K562 (cell line): ENCODE measurements around the gene ADAMTS14. TPM values are rescaled to one million over a fixed set of nuclear protein-coding genes. Genes with fewer than 3 reads are reported as not detected.

Source experiments
- ATAC-seq: fragments of 200-7000 bp; cut with Tn5 transposase; 3 replicates; pipeline ENCODE4 v1.9.1; 2020; ENCODE audit warnings: moderate library complexity
- BruUV-seq: library from RNA; stranded (reverse); fragments of 400-500 nt; replicated peaks from 2 replicates; lab custom pipeline; 2021; lab: Mats Ljungman, UMichigan
- CTCF ChIA-PET: fragments of 300-600 bp; formaldehyde crosslinking; extraction: SDS; loops from one replicate; lab custom pipeline; 2021; ENCODE audit warnings: low intra/inter-chr PET ratio; lab: Yijun Ruan, JAX
- POLR2A ChIA-PET: fragments of 300-600, 350-650 bp; sonication (Branson Sonifier 250); formaldehyde crosslinking; extraction: SDS; loops from one replicate; lab custom pipeline; 2021; ENCODE audit warnings: antibody characterized with exemption, inconsistent platforms; lab: Yijun Ruan, JAX
- DNase-seq, 4 experiments: peaks; one replicate each; pipeline versions ENCODE4 v3.0.0 to v3.0.0-alpha.2; 2011 to 2018; ENCODE audit warnings: low spot score in 3 of 4, mixed read lengths in 3 of 4; ENCODE audit errors: extremely low read depth in 1 of 4
- FAIRE-seq: peaks from 2 replicates; lab custom pipeline; 2011; peaks lifted over from hg19 to GRCh38; lab: Jason Lieb, UNC
- H2AFZ ChIP-seq: 2 replicates; pipeline ENCODE4 v1.6.0; 2011; ENCODE audit warnings: low read depth, low read length, control low read depth, inconsistent platforms
- H3K27ac ChIP-seq: fragments of 200-600 bp; 3 replicates; pipeline ENCODE4 v1.8.0; 2011; ENCODE audit warnings: low read depth, mild to moderate bottlenecking, control low read depth, inconsistent platforms, low read length, moderate library complexity, mixed read lengths; ENCODE audit errors: extremely low read depth
- H3K27me3 ChIP-seq, 2 experiments: fragments of 300-600 bp in 1 of 2; 2 replicates in 1 of 2; 3 replicates in 1 of 2; pipeline versions ENCODE4 v1.6.0 to v1.8.0; 2011; ENCODE audit warnings: inconsistent platforms in 2 of 2, low read length in 2 of 2, mild to moderate bottlenecking in 1 of 2, mixed read lengths in 1 of 2, moderate library complexity in 1 of 2; ENCODE audit not compliant: control insufficient read depth in 2 of 2, insufficient read depth in 2 of 2
- H3K36me3 ChIP-seq: fragments of 300-600 bp; 3 replicates; pipeline ENCODE4 v1.8.0; 2011; ENCODE audit warnings: mild to moderate bottlenecking, low read length, inconsistent platforms; ENCODE audit not compliant: control insufficient read depth, insufficient read depth
- H3K4me1 ChIP-seq, 2 experiments: fragments of 200-600 bp in 1 of 2; replicated peaks in 1 of 2; 2 replicates in 1 of 2; 3 replicates in 1 of 2; pipeline versions ENCODE4 v1.5.1 to v1.8.0; 2011; ENCODE audit warnings: inconsistent platforms in 2 of 2, low read length in 2 of 2, mild to moderate bottlenecking in 1 of 2, mixed read lengths in 1 of 2, moderate library complexity in 1 of 2; ENCODE audit not compliant: control insufficient read depth in 2 of 2, insufficient read depth in 2 of 2
- H3K4me2 ChIP-seq: 2 replicates; pipeline ENCODE4 v1.6.1; 2011; ENCODE audit warnings: low read length, control low read depth, inconsistent platforms, mixed read lengths; ENCODE audit not compliant: insufficient read depth
- H3K4me3 ChIP-seq: fragments of 200-600 bp; sonication (generic), shearing (Covaris generic); 2 replicates; pipeline ENCODE4 v1.5.1; 2016; ENCODE audit warnings: control low read depth, inconsistent platforms
- H3K79me2 ChIP-seq: fragments of 200-600 bp; 3 replicates; pipeline ENCODE4 v1.8.0; 2011; ENCODE audit warnings: low read length, inconsistent platforms; ENCODE audit not compliant: control insufficient read depth, insufficient read depth
- H3K9ac ChIP-seq, 2 experiments: 2 replicates each; pipeline versions ENCODE4 v1.6.0 to v1.6.1; 2011; ENCODE audit warnings: low read depth in 2 of 2, low read length in 2 of 2, control low read depth in 1 of 2, inconsistent platforms in 1 of 2, mild to moderate bottlenecking in 1 of 2, mixed read lengths in 1 of 2; ENCODE audit not compliant: insufficient read depth in 1 of 2
- H3K9me1 ChIP-seq: one replicate; pipeline ENCODE4 v1.6.0; 2011; ENCODE audit warnings: inconsistent platforms, mild to moderate bottlenecking, low read length, moderate library complexity; ENCODE audit not compliant: control insufficient read depth, insufficient read depth
- H3K9me3 ChIP-seq: replicated peaks from 2 replicates; pipeline ENCODE4 v1.5.1; 2011; ENCODE audit warnings: low read depth, low read length, inconsistent platforms; ENCODE audit not compliant: control insufficient read depth, insufficient read depth
- H4K20me1 ChIP-seq: replicated peaks from 2 replicates; pipeline ENCODE4 v1.6.1; 2011; ENCODE audit warnings: low read length, inconsistent platforms, mixed read lengths; ENCODE audit not compliant: control insufficient read depth, insufficient read depth
- FOXP1 ChIP-seq: sonication (generic); formaldehyde crosslinking; IDR thresholded peaks from 2 replicates; pipeline ENCODE4 v1.8.0; 2022; ENCODE audit warnings: mild to moderate bottlenecking, missing genetic modification reagents
- SMARCA5 ChIP-seq: fragments of 450-650 bp; IDR thresholded peaks from 2 replicates; pipeline ENCODE4 v1.6.1; 2016
- TSC22D4 ChIP-seq: fragments of 450-650 bp; IDR thresholded peaks from 2 replicates; pipeline ENCODE4 v1.6.1; 2016; ENCODE audit warnings: missing genetic modification characterization, missing biosample characterization, control low read depth
- ZBTB7A ChIP-seq: IDR thresholded peaks from 2 replicates; pipeline ENCODE4 v1.6.1; 2011; ENCODE audit warnings: low read depth, mild to moderate bottlenecking, low read length, moderate library complexity, borderline replicate concordance; ENCODE audit not compliant: control insufficient read depth
- WGBS: fragments of 100-300 bp; shearing (Covaris generic); methylation state at CpG from one replicate; pipeline ENCODE4 v1.1.6; 2016; ENCODE audit warnings: low coverage, mixed read lengths; ENCODE audit not compliant: insufficient coverage; ENCODE audit errors: missing lambda C conversion rate; 5-methylcytosine and 5-hydroxymethylcytosine counted together
- in situ Hi-C: fragments of 300-500 bp; cut with MboI; formaldehyde crosslinking; loops from 4 replicates; pipeline ENCODE4 v1.15.0; 2018; ENCODE audit warnings: inconsistent platforms, mixed read lengths
- intact Hi-C: fragments of 100-400 bp; cut with micrococcal nuclease; formaldehyde crosslinking; loops from 2 replicates; pipeline ENCODE4 v1.14.2; 2022
- polyA plus RNA-seq, 8 experiments: library from polyadenylated mRNA; depleted of rRNA in 4 of 8; stranded (reverse) in 5 of 8; unstranded in 3 of 8; fragments of >200 nt; fragmentation: Nextera tagmentation in 2 of 8; fragmentation: Illumina TruSeq in 1 of 8; extraction: Ambion mirVana in 2 of 8; extraction: Trizol in 1 of 8; gene quantifications; 2 replicates each; pipeline versions ENCODE4 v1.2.1 to v1.2.3, GENCODE V29; 2011 to 2014; ENCODE audit warnings: inconsistent platforms in 1 of 8, missing spikeins in 1 of 8
- total RNA-seq, 7 experiments: library from RNA; depleted of rRNA in 6 of 7; stranded (reverse); fragments of >200 nt in 6 of 7; fragmentation: Illumina TruSeq in 2 of 7; extraction: Trizol in 2 of 7; gene quantifications; 2 replicates each; pipeline versions ENCODE4 v1.2.1 to v1.2.3, GENCODE V29; 2011 to 2021; ENCODE audit warnings: low replicate concordance in 1 of 7
- TF ChIP-seq, protein P1 (sequence below): fragments of 450-650 bp; IDR thresholded peaks from 2 replicates; pipeline ENCODE4 v1.6.1; 2016

ADAMTS14 gene
- total and polyA plus RNA-seq, 9 of the 15 experiments (the other 6 are each of a cell fraction or from before 2014, with no cell fraction given): 0.04 to 37.4 (median 15.9) TPM

DNA sequence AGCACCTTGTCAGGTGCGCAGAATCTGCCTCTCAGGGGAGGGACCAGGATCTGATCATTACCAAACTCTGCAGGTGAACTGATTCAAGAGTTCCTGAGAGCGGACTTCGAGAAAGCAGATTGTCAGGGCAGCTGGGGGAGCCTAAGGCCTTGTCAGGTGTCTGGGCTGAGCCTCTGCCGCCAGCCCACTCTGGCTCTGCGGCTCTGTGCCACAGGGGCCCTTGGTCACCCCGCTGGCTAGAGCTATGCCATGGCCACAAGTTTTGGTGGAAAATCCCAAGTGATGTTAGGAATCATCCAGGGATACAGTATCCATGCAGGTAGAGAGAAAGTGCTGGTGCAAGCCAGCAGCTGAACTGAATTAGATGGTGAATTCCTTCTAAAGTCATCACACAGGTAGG, 4.2 kb downstream of the ADAMTS14 start:
- Histone ChIP-seq H4K20me1 (no peaks in the 10 kb centered on the region), H2AFZ (no peak overlapping the region), H3K9me3 (no peaks in the 10 kb centered on the region), H3K79me2 (peaks cover 91% of the 10 kb centered on the region), H3K36me3 (peaks cover 62% of the 10 kb centered on the region), H3K27ac (no peak overlapping the region), H3K4me3 (no peak overlapping the region), H3K9ac (peak overlapping the region in 1 of 2 experiments; percentile 80; a peak in 2 of 4 replicates), H3K4me1 (peaks cover 67 to 73% of the 10 kb centered on the region in 2 experiments), H3K9me1 (no peaks in the 10 kb centered on the region), H3K27me3 (no peaks in the 10 kb centered on the region), H3K4me2 (peak overlapping the region; percentile 49; the same call in 1 of the 2 replicates)
- no peak for DNase-seq
- ChIA-PET CTCF (no interaction called here), POLR2A (interaction anchor here (1.1 to 2.2 kb wide), 5 partner anchors 9 to 84 kb away, joined by 3 to 9 read pairs (median 6); no protein-coding TSS in a partner anchor)
- BruUV-seq: no TSS peak
- in situ Hi-C loops (no loop called here), intact Hi-C loops (no loop called here)
- no peak for FAIRE-seq
- no peak for ATAC-seq
- WGBS: 92% methylated on average over 6 of the region's 6 CpGs
- TF ChIP-seq, protein P1, sequence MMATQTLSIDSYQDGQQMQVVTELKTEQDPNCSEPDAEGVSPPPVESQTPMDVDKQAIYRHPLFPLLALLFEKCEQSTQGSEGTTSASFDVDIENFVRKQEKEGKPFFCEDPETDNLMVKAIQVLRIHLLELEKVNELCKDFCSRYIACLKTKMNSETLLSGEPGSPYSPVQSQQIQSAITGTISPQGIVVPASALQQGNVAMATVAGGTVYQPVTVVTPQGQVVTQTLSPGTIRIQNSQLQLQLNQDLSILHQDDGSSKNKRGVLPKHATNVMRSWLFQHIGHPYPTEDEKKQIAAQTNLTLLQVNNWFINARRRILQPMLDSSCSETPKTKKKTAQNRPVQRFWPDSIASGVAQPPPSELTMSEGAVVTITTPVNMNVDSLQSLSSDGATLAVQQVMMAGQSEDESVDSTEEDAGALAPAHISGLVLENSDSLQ: no peak
- TF ChIP-seq FOXP1: no peak
- TF ChIP-seq SMARCA5: no peak

DNA sequence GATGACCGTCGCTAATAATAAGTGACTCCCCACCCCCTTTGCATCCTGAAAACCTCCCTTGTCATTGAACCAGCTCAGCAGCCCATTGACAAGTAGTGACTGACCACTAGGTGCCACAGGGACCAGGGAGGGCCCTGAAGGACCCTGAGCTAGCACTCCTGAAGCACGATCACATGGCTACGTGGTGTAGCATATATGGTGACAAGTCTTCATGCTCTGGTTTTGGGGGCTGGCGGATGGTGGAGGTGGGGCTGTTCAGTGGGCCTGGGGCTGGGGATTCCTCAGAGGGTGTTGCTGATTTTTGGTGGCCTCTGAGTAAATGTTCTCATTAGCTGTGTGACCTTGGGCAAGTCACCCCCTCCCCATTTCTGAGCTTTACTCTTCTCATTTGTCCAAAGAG, 4.7 kb downstream of the ADAMTS14 start:
- DNase-seq (no peak), ATAC-seq (no peak), FAIRE-seq (no peak)
- no peak overlapping the region for H3K4me3 ChIP-seq
- no peaks in the 10 kb centered on the region for H3K27me3 ChIP-seq
- TF ChIP-seq ZBTB7A: 0 out of 2 replicates have a peak, but pooled peaks have one; percentile 9
- TF ChIP-seq TSC22D4 (tag): no peak
- ChIA-PET CTCF (no interaction called here), POLR2A (interaction anchor here (1.0 to 2.2 kb wide), 5 partner anchors 8 to 216 kb away, joined by 3 to 9 read pairs (median 6); no protein-coding TSS in a partner anchor)
- H3K79me2 ChIP-seq: peaks cover 91% of the 10 kb centered on the region
- H4K20me1 ChIP-seq: no peaks in the 10 kb centered on the region
- in situ Hi-C loops (no loop called here), intact Hi-C loops (no loop called here)
- peak overlapping the region; percentile 22; the same call in 1 of the 3 replicates for H3K27ac ChIP-seq
- H2AFZ ChIP-seq: no peak overlapping the region
- no TSS peak for BruUV-seq
- H3K9me1 ChIP-seq: peaks cover 4% of the 10 kb centered on the region
- no peaks in the 10 kb centered on the region for H3K9me3 ChIP-seq
- peaks cover 67 to 73% of the 10 kb centered on the region in 2 experiments for H3K4me1 ChIP-seq
- 79% methylated on average over 5 of the region's 5 CpGs for WGBS
- H3K9ac ChIP-seq: peak overlapping the region; percentile 4 to 80; a peak in 1 of 4 replicates
- peaks cover 67% of the 10 kb centered on the region for H3K36me3 ChIP-seq
- peak overlapping the region; percentile 49 for H3K4me2 ChIP-seq
